Stomach (tissue), 4 donors: Measurements from ENCODE around the gene EEFSEC.

Source experiments
- CTCF ChIP-seq, 7 experiments: fragments of 450-650 bp in 4 of 7; fragments of 200-600 bp in 3 of 7; sonication (generic) in 3 of 7; IDR thresholded peaks; one replicate each; pipeline ENCODE4 v1.5.1; 2016 to 2019; ENCODE audit warnings: antibody characterized with exemption in 7 of 7, control low read depth in 2 of 7, mild to moderate bottlenecking in 1 of 7
- POLR2A ChIP-seq, 4 donors: fragments of 450-650 bp; IDR thresholded peaks; one replicate each; pipeline ENCODE4 v1.6.1; 2016; ENCODE audit warnings: antibody characterized with exemption in 4 of 4, control low read depth in 2 of 4, mild to moderate bottlenecking in 1 of 4, moderate library complexity in 1 of 4

- TF ChIP-seq CTCF (IDR thresholded peaks at IDR 0.05) (no peak), POLR2A (IDR thresholded peaks at IDR 0.05) (no peak)
Observed at GRCh38 chr3:128409624-128410581, 256.6 kb downstream of the EEFSEC start.
